OCI-LY3 (cell line): Measurements from ENCODE around the gene MEX3D.

Experiments
- H2AFZ ChIP-seq: fragments of 200-600, 300-600 bp; shearing (Covaris generic); 2 replicates; pipeline ENCODE4 v1.6.0; 2014; ENCODE audit warnings: antibody characterized with exemption, low read depth, low read length
- H3K27ac ChIP-seq: fragments of 200-600, 300-600 bp; sonication (generic); 2 replicates; pipeline ENCODE4 v1.5.1; 2014; ENCODE audit warnings: mild to moderate bottlenecking, low read length, moderate library complexity, mixed read lengths
- H3K27me3 ChIP-seq: fragments of 200-600, 300-600 bp; sonication (generic); 2 replicates; pipeline ENCODE4 v1.6.1; 2014; ENCODE audit warnings: low read depth, low read length, mixed read lengths
- H3K36me3 ChIP-seq: fragments of 200-600, 300-600 bp; sonication (generic); replicated peaks from 2 replicates; pipeline ENCODE3; 2014; ENCODE audit warnings: low read depth, low read length, mixed read lengths
- H3K4me1 ChIP-seq: fragments of 300-600, 200-600 bp; sonication (generic); 2 replicates; pipeline ENCODE4 v1.6.1; 2014; ENCODE audit warnings: low read length, mixed read lengths
- H3K4me2 ChIP-seq: fragments of 200-600, 300-600 bp; sonication (generic); 2 replicates; pipeline ENCODE4 v1.6.1; 2014; ENCODE audit warnings: low read length, mixed read lengths
- H3K4me3 ChIP-seq: fragments of 300-600, 200-600 bp; sonication (generic); 2 replicates; pipeline ENCODE4 v1.5.1; 2014; ENCODE audit warnings: antibody characterized with exemption, mild to moderate bottlenecking, low read length, moderate library complexity
- H3K79me2 ChIP-seq: fragments of 300-600, 200-600 bp; shearing (Covaris generic); 2 replicates; pipeline ENCODE4 v1.6.1; 2014; ENCODE audit warnings: mild to moderate bottlenecking, low read length, mixed read lengths
- H3K9ac ChIP-seq: fragments of 300-600, 200-600 bp; shearing (Covaris generic); 2 replicates; pipeline ENCODE4 v1.6.0; 2014; ENCODE audit warnings: mild to moderate bottlenecking, low read length, moderate library complexity
- H3K9me3 ChIP-seq: fragments of 200-600, 300-600 bp; shearing (Covaris generic); 2 replicates; pipeline ENCODE4 v1.6.1; 2014; ENCODE audit warnings: low read length, mixed read lengths; ENCODE audit not compliant: insufficient read depth
- H4K20me1 ChIP-seq: fragments of 200-600, 300-600 bp; sonication (generic); 2 replicates; pipeline ENCODE4 v1.6.1; 2016; ENCODE audit warnings: low read length, mixed read lengths; ENCODE audit not compliant: insufficient read depth
- EZH2phosphoT487 ChIP-seq: fragments of 200-600 bp; shearing (Covaris generic); IDR thresholded peaks from 2 replicates; pipeline ENCODE4 v1.6.1; 2018; ENCODE audit warnings: antibody characterized with exemption, mixed run types, low read depth
- TF ChIP-seq, protein P1 (sequence below): fragments of 200-600, 300-600 bp; sonication (generic); IDR thresholded peaks from 2 replicates; pipeline ENCODE4 v1.5.1; 2014; ENCODE audit warnings: antibody characterized with exemption, low read length, low read depth

Gene MEX3D

DNA sequence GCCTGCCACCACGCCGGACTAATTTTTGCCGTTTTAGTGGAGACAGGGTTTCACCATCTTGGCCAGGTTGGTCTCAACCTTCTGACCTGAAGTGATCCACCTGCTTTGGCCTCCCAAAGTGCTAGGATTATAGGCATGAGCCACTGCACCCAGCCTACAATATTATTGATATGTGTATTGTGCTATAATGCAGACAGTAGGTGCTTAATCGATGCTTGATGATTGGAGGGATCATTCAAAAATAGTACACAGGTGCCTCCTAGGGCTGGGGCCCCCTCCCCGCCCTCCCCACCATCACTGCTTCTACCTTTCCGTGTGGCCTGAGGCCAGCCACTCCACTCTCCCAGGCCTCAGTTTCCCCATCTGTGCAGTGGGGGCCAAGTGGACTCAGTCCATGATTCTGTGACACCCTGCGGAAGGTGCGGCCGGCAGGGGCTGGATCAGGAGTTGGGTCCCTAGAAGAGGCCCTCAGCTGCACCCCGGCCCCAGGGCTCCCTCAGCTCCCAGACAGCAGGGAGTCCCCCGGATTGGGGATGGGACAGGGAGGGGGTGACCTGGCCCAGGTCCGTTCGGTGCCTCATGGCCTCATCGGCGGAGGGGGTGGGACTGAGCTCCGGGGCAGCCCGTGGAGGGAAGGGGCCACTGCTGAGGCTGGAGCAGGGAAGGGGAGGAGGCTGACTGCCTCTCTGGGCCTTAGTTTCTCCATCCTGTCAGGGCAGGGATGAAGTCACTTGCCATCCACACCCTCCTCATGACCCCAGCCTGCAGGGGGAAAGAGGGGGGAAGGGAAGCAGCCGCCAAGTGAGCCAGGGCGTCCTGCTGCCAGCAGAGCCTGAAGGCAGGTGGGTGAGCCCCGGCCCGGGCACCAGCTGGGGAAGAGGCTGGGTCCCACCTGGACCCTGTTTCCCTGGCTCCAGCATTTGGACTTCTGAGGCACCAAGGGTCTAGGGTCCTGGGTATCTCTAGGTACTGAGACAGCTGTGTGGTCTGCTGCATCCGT, 56.5 kb downstream of the MEX3D start:
- Histone ChIP-seq H3K4me3 (no peak overlapping the region), H3K4me1 (no peaks in the 10 kb centered on the region)

DNA sequence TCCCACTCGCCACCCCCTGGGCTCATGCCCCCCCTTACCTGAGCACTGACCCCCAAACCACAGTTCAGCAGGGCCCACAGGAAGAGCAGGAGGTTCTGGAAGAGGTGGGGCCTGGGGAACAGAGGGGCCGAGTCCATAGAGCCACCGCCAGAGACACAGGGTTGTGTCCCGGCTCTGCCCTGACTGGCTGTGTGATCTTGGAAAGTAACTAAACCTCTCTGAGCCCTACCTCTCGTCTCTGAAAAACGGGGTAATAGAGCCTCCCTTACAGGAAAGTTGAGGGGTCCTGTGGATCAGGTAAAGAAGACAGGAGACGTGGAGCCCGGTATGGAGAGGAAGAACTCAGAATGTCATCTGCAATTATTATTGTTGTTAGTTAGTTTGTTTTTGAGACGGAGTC, 57.3 kb downstream of the MEX3D start:
- no peak overlapping the region for H3K9ac ChIP-seq
- H3K4me3 ChIP-seq = no peak overlapping the region
- no peak overlapping the region for H3K27ac ChIP-seq
- H3K4me2 ChIP-seq = no peak overlapping the region
- no peak overlapping the region for H2AFZ ChIP-seq
- H4K20me1 ChIP-seq = no peaks in the 10 kb centered on the region
- TF ChIP-seq EZH2phosphoT487 = no peak
- TF ChIP-seq, protein P1, sequence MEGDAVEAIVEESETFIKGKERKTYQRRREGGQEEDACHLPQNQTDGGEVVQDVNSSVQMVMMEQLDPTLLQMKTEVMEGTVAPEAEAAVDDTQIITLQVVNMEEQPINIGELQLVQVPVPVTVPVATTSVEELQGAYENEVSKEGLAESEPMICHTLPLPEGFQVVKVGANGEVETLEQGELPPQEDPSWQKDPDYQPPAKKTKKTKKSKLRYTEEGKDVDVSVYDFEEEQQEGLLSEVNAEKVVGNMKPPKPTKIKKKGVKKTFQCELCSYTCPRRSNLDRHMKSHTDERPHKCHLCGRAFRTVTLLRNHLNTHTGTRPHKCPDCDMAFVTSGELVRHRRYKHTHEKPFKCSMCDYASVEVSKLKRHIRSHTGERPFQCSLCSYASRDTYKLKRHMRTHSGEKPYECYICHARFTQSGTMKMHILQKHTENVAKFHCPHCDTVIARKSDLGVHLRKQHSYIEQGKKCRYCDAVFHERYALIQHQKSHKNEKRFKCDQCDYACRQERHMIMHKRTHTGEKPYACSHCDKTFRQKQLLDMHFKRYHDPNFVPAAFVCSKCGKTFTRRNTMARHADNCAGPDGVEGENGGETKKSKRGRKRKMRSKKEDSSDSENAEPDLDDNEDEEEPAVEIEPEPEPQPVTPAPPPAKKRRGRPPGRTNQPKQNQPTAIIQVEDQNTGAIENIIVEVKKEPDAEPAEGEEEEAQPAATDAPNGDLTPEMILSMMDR = no peak
- no peaks in the 10 kb centered on the region for H3K27me3 ChIP-seq
- no peaks in the 10 kb centered on the region for H3K36me3 ChIP-seq
- no peaks in the 10 kb centered on the region for H3K9me3 ChIP-seq
- no peaks in the 10 kb centered on the region for H3K4me1 ChIP-seq
- no peaks in the 10 kb centered on the region for H3K79me2 ChIP-seq

More for the DNA sequence above, 56.5 kb downstream of the MEX3D start:
- Histone ChIP-seq H3K36me3 (no peaks in the 10 kb centered on the region), H3K9me3 (no peaks in the 10 kb centered on the region), H3K27me3 (no peaks in the 10 kb centered on the region), H3K4me2 (no peak overlapping the region), H3K79me2 (no peaks in the 10 kb centered on the region), H2AFZ (no peak overlapping the region), H3K27ac (no peak overlapping the region), H3K9ac (no peak overlapping the region), H4K20me1 (no peaks in the 10 kb centered on the region)
- no peak for TF ChIP-seq EZH2phosphoT487

DNA sequence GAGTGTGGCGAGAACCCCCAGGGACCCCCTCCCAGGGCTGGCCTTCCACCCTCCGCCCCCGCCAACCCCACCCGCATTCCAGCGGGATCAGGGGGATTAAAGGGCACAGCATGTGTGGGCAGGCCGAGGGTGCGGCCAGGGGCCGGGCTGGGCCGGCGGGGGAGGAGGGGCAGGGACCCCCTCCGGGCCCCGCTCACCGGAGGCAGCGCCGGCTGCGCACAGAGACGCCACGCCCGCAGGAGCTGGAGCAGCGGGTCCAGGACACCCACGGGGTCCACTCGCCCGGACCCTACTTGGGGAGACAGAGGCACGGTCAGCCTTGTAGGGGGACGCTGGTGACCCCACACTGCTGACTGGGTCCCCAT, 57.7 kb downstream of the MEX3D start:
- Histone ChIP-seq H3K27me3 (no peaks in the 10 kb centered on the region), H3K9me3 (no peaks in the 10 kb centered on the region), H3K79me2 (no peaks in the 10 kb centered on the region), H3K4me3 (no peak overlapping the region), H3K27ac (no peak overlapping the region), H3K4me1 (no peaks in the 10 kb centered on the region), H3K9ac (no peak overlapping the region), H3K36me3 (no peaks in the 10 kb centered on the region), H2AFZ (no peak overlapping the region), H4K20me1 (no peaks in the 10 kb centered on the region), H3K4me2 (no peak overlapping the region)
- no peak for TF ChIP-seq EZH2phosphoT487
- TF ChIP-seq, protein P1 = no peak

DNA sequence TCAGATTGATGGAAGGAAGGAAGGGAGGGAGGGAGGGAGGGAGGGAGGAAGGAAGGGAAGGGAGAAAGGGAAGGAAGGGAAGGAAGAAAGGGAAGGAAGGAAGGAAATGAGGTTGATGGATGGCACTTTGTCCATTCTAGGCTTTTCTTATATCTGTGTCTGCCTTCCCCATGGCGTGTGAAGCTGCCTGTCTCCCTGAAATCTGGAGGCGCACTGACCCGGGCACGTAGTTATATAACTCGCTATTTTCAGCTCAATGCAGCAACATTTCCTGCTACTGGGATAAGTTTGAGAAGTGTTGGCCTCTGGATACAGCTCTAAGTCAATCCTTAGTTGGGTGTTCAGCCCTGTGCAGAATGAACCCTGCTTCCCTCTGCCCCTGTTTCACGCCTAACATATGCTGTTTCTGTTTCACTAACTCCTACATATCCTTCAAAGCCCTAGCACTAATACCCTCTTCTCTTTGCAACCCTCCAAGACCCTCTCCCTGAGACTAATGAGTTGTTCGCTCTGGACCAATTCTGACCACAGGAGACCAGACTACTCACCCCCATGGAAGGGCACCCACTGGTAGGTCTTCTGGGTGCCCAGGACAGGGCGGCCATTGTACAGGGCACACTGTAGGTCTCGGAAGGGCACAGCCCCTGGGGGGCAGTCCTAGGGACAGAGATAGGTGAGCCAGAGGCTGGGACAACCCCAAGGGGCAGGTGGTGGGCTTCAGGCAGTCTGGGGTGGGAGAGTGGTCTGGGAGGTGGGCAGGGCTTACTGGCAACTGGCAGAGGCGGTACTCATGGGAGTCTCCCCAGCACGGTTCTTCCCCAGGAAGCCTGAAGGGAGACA, 58.3 kb downstream of the MEX3D start:
- H3K4me2 ChIP-seq = no peak overlapping the region
- no peak overlapping the region for H3K9ac ChIP-seq
- H3K9me3 ChIP-seq = no peaks in the 10 kb centered on the region
- H2AFZ ChIP-seq = no peak overlapping the region
- H3K36me3 ChIP-seq = no peaks in the 10 kb centered on the region
- H3K4me1 ChIP-seq = no peaks in the 10 kb centered on the region
- H3K27me3 ChIP-seq = no peaks in the 10 kb centered on the region
- no peaks in the 10 kb centered on the region for H4K20me1 ChIP-seq
- no peaks in the 10 kb centered on the region for H3K79me2 ChIP-seq
- H3K4me3 ChIP-seq = no peak overlapping the region
- TF ChIP-seq, protein P1 = no peak
- no peak for TF ChIP-seq EZH2phosphoT487
- H3K27ac ChIP-seq = no peak overlapping the region
